ENCODE data around the gene ACE2.
A peak's percentile ranks its signal among the peaks of the same experiment; 100 is the strongest.

Gene ACE2

GRCh38 chrX:15567886-15568616, 32.7 kb downstream of the ACE2 start:
- TF ChIP-seq CTCF (IDR thresholded peaks at IDR 0.05; ENCODE audit: insufficient read depth, low read length, missing control alignments): no peak
- H3K4me3 ChIP-seq (ENCODE audit: low read depth, low read length): no peak overlapping the region
- ChIA-PET POLR2A (no interaction called here), CTCF (no interaction called here)
- no peak for DNase-seq (ENCODE audit: low read depth, low spot score)

- ChIA-PET POLR2A (no interaction called here), CTCF (no interaction called here)
- no peak overlapping the region for H3K4me3 ChIP-seq (ENCODE audit: low read depth, low read length)
- DNase-seq (ENCODE audit: low read depth, low spot score): no peak
- TF ChIP-seq CTCF (IDR thresholded peaks at IDR 0.05; ENCODE audit: insufficient read depth, low read length, missing control alignments): no peak
These were observed 33.5 kb downstream of the ACE2 start for GRCh38 chrX:15567267-15567666.

- ChIA-PET POLR2A (no interaction called here), CTCF (no interaction called here)
- no peak for TF ChIP-seq CTCF (IDR thresholded peaks at IDR 0.05; ENCODE audit: insufficient read depth, low read length, missing control alignments)
- H3K4me3 ChIP-seq (ENCODE audit: low read depth, low read length): no peak overlapping the region
- DNase-seq (ENCODE audit: low read depth, low spot score): no peak
These were observed 34.5 kb downstream of the ACE2 start for GRCh38 chrX:15566244-15566643.

GRCh38 chrX:15564981-15565579, 35.7 kb downstream of the ACE2 start:
- no peak overlapping the region for H3K4me3 ChIP-seq (ENCODE audit: low read depth, low read length)
- ChIA-PET CTCF (interaction anchor here (1.2 to 2.1 kb wide), 3 partner anchors 67 to 217 kb away, joined by 5 to 8 read pairs (median 8); no protein-coding TSS in a partner anchor), POLR2A (interaction anchor here (0.7 kb wide), 1 partner anchor 1186 kb away, joined by 3 read pairs; no protein-coding TSS in a partner anchor)
- DNase-seq (ENCODE audit: low read depth, low spot score): no peak
- TF ChIP-seq CTCF (IDR thresholded peaks at IDR 0.05; ENCODE audit: insufficient read depth, low read length, missing control alignments): peak; percentile 39

GRCh38 chrX:15563056-15563455, 37.7 kb downstream of the ACE2 start:
- ChIA-PET CTCF (no interaction called here), POLR2A (no interaction called here)
- no peak overlapping the region for H3K4me3 ChIP-seq (ENCODE audit: low read depth, low read length)
- no peak for TF ChIP-seq CTCF (IDR thresholded peaks at IDR 0.05; ENCODE audit: insufficient read depth, low read length, missing control alignments)
- no peak for DNase-seq (ENCODE audit: low read depth, low spot score)

GRCh38 chrX:15560924-15561323, 39.8 kb downstream of the ACE2 start:
- ChIA-PET POLR2A (no interaction called here), CTCF (no interaction called here)
- no peak overlapping the region for H3K4me3 ChIP-seq (ENCODE audit: low read depth, low read length)
- DNase-seq (ENCODE audit: low read depth, low spot score): no peak
- TF ChIP-seq CTCF (IDR thresholded peaks at IDR 0.05; ENCODE audit: insufficient read depth, low read length, missing control alignments): no peak

All from AG04449 (cell line).